Bone marrow (tissue), 2 donors: ENCODE measurements around the gene L1TD1.
"Not testable (repeated sequence)": the region's sequence is repeated elsewhere in the genome, so short reads cannot be mapped to it uniquely, and the experiment has no call there.

Source experiments
- DNase-seq, 2 donors: peaks; one replicate each; lab custom pipeline; 2025; lab: John Stamatoyannopoulos, UW

Gene L1TD1

GRCh38 chr1:62198069-62198780 lies 3.6 kb downstream of the L1TD1 start:
- no peak for DNase-seq

- DNase-seq = no peak
Observed at GRCh38 chr1:62198781-62199125, 4.1 kb downstream of the L1TD1 start.

DNA sequence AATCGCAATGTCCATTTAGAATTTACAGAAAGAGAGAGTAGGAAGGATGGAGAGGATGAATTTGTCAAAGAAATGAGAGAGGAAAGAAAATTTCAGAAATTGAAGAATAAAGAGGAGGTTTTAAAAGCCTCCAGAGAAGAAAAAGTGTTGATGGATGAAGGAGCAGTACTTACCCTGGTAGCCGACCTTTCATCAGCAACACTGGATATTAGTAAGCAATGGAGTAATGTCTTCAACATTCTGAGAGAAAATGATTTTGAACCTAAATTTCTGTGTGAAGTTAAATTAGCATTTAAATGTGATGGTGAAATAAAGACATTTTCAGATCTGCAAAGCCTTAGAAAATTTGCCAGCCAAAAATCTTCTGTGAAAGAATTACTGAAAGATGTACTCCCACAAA lies 12.5 kb downstream of the L1TD1 start:
- DNase-seq = no peak

- no peak for DNase-seq
Observed at GRCh38 chr1:62208087-62208486, 13.4 kb downstream of the L1TD1 start.

- no peak for DNase-seq
Observed at GRCh38 chr1:62208970-62209369, 14.3 kb downstream of the L1TD1 start.

- peak in 1 of 2 donors; percentile 3 for DNase-seq
Observed at GRCh38 chr1:62209931-62210595, 15.4 kb downstream of the L1TD1 start.

- DNase-seq = no peak
Observed at GRCh38 chr1:62210960-62211359, 16.3 kb downstream of the L1TD1 start.

- no peak for DNase-seq
Observed at GRCh38 chr1:62212411-62212810, 17.8 kb downstream of the L1TD1 start.

DNA sequence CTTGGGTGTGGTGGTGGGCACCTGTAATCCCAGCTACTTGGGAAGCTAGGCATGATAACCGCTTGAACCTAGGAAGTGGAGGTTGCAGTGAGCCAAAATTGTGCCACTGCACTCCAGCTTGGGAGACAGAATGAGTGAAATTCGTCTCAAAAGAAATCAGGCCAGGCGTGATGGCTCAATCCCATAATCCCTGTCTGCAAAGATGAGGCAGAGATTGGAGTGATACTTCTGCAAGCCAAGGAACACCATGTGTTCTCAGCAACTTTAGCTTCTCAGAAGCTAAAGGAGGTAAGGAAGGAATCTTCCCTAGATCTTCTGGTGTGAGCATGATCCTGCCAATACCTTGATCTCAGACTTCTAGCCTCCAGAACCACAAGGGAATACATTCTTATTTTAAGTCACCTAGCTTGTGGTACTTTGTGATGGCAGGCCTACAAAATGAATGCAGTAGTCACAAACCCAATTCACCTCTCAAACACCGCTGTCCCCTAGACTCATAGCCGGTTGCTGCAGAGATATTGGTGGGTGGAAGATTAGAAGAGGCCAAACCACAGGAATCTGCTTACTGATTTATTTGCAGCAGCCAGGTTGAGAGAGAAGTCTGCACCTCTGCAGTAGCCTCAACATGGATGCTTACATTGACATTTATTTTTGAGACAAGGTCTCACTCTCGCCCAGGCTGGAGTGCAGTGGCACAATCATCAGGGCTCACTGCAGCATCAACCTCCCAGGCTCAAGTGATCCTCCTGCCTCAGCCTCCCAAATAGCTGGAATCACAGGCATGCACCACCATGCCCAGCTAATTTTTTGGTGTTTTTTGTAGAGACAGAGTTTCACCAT lies 18.6 kb downstream of the L1TD1 start:
- DNase-seq = no peak

- DNase-seq = no peak
Observed at GRCh38 chr1:62218604-62219003, 24.0 kb downstream of the L1TD1 start.

- not testable (repeated sequence) for DNase-seq
Observed at GRCh38 chr1:62220456-62220855, 25.8 kb downstream of the L1TD1 start.

GRCh38 chr1:62221171-62221570 lies 26.5 kb downstream of the L1TD1 start:
- DNase-seq = no peak

DNA sequence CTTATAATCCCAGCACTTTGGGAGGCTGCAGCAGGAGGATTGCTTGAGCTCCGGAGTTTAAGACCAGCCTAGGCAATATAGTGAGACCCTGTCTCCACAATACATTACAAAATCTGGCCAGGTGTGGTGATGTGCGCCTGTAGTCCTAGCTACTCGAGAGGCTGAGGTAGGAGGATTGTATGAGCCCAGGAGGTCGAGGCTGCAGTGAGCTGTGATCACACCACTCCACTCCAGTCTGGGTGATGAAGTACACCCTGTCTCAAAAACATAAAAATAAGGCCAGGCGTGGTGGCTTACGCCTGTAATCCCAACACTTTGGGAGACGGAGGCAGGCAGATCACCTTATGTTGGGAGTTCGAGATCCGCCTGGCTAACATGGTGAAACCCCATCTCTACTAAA lies 27.7 kb downstream of the L1TD1 start:
- DNase-seq = no peak

DNA sequence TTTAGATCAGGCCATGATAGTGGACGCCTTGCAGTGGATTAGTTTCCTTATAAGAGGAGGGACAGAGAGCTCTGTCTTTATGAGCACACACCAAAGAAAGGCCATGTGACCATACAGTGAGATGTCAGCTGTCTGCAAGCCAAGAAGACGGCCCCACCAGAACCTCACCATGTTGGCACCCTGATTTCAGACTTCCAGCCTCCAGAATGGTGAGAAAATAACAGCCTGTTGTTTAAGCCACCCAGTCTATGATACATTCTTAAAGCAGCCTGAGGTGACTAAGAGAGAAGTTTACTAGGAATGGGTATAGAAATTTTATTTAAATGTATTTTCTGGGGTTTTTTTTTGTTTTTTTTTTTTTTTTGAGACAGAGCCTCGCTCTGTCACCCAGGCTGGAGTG lies 29.5 kb downstream of the L1TD1 start:
- DNase-seq = no peak

- no peak for DNase-seq
Observed at GRCh38 chr1:62227496-62227895, 32.8 kb downstream of the L1TD1 start.

- DNase-seq = no peak
Observed at GRCh38 chr1:62228136-62228882, 33.7 kb downstream of the L1TD1 start.

DNA sequence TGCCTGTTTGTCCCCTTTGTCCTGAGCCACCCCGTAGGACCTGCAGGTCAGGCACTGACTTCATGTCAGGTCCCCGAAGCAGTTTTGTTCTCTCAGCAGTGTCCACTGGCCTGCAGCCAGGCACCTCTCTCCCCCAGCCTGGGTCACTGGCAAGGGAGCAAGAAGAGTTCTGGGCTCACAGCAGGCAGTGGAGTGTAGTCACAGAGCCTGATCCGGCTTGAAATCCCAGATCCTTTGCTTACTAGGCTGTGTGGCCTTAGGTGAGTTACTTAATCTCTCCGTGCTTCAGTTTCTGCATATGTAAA lies 34.2 kb downstream of the L1TD1 start:
- no peak for DNase-seq

DNA sequence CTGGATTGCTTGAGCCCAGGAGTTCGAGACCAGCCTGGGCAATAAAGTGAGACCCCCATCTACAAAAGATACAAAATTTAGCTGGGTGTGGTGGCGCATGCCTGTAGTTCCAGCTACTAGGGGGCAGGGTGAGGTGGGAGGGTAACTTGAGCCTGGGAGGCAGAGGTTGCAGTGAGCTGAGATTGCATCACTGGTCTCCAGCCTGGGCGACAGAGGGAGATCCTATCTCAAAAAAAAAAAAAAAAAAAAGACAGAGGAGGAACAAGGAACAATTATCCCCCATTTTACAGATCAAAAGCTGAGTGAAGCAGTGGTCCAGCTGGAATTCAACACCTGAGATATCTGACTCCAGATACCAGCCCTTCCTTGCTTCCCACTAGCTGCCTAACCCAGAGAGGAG lies 34.8 kb downstream of the L1TD1 start:
- DNase-seq = no peak

DNA sequence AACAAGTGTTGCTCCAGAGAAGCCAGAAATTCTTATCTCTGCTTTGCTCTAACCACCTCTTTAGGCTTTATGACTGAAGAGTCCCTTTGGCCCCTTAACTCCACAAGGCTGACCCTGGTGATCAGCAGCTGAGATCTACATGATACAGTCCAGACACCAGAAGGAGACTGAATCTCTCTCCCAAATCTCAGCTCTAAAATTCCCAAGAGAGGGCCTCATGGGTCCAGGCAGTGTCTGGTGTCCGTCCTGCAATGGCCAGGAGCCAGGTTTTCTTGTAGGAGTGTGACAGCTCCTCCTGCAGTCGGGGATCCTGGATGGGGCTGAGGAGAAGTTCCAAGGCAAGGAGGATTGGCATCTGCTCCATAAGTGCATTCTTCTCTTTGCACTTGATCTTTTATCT lies 35.3 kb downstream of the L1TD1 start:
- no peak for DNase-seq

DNA sequence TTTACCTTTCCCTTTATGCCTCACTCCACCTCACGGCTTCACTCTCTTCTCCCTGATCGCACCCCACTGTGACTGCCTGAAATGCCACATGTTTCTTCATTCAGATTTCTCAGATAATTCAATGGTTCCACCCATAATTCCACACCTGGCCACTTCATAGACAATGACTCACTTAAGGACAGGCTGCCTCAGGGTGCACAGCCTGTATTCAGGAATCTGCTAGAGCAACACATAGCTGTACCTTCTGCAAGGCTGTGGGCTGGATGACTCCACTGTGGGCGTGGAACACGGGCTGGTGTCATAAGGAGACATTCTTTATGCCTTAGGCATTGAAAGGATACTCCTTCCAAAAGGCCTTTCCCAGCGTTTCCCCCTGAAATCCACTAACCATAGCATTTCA lies 36.1 kb downstream of the L1TD1 start:
- DNase-seq = no peak

- no peak for DNase-seq
Observed at GRCh38 chr1:62232871-62233278, 38.2 kb downstream of the L1TD1 start.

DNA sequence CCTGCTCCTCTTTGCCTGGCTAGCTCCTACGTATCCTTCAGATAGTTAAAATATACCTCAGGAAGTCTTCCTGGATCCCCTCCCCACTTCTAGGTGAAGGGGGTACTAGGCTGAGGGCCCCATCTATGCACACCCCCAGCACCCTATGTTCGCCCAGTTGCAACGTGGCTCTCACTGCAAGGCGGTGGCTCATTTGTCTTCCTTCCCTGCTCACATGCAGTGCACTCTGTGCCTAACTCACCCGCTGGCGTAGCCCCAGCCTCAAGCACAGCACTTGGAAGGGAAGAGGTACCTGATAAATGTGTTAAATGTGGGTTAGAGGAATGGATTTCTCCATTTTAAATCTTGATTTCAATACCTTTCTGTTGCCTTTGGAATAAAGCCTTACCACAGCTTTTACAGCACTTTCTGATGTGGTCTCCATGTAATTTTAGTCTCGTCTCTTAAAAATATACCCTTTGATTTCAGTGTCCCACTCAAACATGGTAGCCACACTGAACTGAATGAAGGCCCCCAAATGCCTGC lies 39.3 kb downstream of the L1TD1 start:
- no peak for DNase-seq
